NB4 (cell line): ENCODE data around the gene TNIP1.

Experiments
- DNase-seq: peaks from one replicate; pipeline ENCODE4 v3.0.0; 2010; ENCODE audit warnings: low read depth
- H3K4me3 ChIP-seq: one replicate; pipeline ENCODE4 v1.5.1; 2011; ENCODE audit warnings: mild to moderate bottlenecking, low read depth, low read length, moderate library complexity
- CTCF ChIP-seq: IDR thresholded peaks from one replicate; pipeline ENCODE4 v1.5.1; 2012; ENCODE audit warnings: low read depth, low read length
- MAX ChIP-seq: IDR thresholded peaks from 2 replicates; pipeline ENCODE4 v1.6.1; 2011; ENCODE audit warnings: low read depth, low read length
- MYC ChIP-seq: IDR thresholded peaks from 2 replicates; pipeline ENCODE4 v1.6.1; 2011; ENCODE audit warnings: low read depth, low read length
- POLR2A ChIP-seq: IDR thresholded peaks from 2 replicates; pipeline ENCODE4 v1.6.1; 2011; ENCODE audit warnings: mild to moderate bottlenecking; ENCODE audit not compliant: insufficient read length; ENCODE audit errors: extremely low read depth

TNIP1 gene

GRCh38 chr5:151048526-151048925 is 32.3 kb downstream of the TNIP1 start:
- no peak for TF ChIP-seq POLR2A
- no peak for TF ChIP-seq CTCF
- no peak for TF ChIP-seq MAX
- TF ChIP-seq MYC = no peak
- H3K4me3 ChIP-seq = no peak overlapping the region
- no peak for DNase-seq

- TF ChIP-seq CTCF = peak; percentile 91
- TF ChIP-seq POLR2A = no peak
- TF ChIP-seq MYC = no peak
- no peak overlapping the region for H3K4me3 ChIP-seq
- peak; percentile 34 for DNase-seq
Observed at GRCh38 chr5:151047814-151048425, 32.9 kb downstream of the TNIP1 start.

- DNase-seq = no peak
- TF ChIP-seq POLR2A (no peak), CTCF (no peak), MYC (no peak), MAX (no peak)
- no peak overlapping the region for H3K4me3 ChIP-seq
Observed at GRCh38 chr5:151042453-151043093, 38.3 kb downstream of the TNIP1 start.

DNA sequence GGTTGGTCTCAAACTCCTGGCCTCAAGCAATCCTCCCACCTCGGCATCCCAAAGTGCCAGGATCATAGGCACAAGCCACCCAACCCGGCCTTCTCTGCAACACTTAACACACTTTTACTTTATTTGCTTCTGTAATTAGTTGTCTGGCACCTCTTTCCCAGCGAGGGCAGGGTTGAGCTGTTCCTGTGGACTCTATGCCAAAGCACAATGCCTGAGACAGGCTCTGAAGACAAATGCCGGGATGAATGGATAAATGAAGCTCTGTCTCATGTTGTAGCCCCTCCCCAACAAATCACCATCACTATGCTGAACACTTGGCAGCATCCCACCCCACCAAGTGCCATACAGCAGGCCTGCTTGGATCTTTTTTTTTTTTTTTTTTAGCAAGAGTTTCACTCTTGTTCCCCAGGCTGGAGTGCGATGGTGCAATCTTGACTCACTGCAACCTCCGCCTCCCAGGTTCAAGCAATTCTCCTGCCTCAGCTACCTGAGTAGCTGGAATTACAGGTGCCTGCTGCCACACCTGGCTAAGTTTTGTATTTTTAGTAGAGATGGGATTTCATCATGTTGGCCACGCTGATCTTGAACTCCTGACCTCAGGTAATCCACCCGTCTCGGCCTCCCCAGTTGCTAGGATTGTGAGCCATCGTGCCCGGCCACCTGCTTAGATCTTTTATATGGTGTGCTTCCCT is 39.1 kb downstream of the TNIP1 start:
- TF ChIP-seq CTCF (no peak), POLR2A (no peak), MAX (no peak), MYC (no peak)
- no peak overlapping the region for H3K4me3 ChIP-seq
- no peak for DNase-seq

- DNase-seq = no peak
- H3K4me3 ChIP-seq = no peak overlapping the region
Observed at GRCh38 chr5:151040211-151040747, 40.6 kb downstream of the TNIP1 start.

More at GRCh38 chr5:151040211-151040747, 40.6 kb downstream of the TNIP1 start:
- TF ChIP-seq POLR2A (no peak), MAX (no peak), CTCF (no peak), MYC (no peak)
